Caki2 (cell line): Measurements from ENCODE around the gene PCBP3. TPM values are rescaled to one million over a fixed set of nuclear protein-coding genes. Genes with fewer than 3 reads are reported as not detected.

Source experiments
- DNase-seq: peaks from one replicate; pipeline ENCODE4 v3.0.0-alpha.2; 2015; ENCODE audit warnings: low read depth
- in situ Hi-C: cut with HindIII; loops from 2 replicates; pipeline ENCODE4 v1.10.0; 2016; ENCODE audit warnings: low sequenced_read_pairs, low pct_unique_long_range_greater_than_20kb, mixed read lengths
- total RNA-seq: library from RNA; depleted of rRNA; stranded (reverse); fragments of >200 nt; shearing (Covaris generic); gene quantifications from 2 replicates; pipeline ENCODE4 v1.2.3, GENCODE V29; 2014; ENCODE audit warnings: low replicate concordance

The PCBP3 gene
- total RNA-seq, 1 experiment from 2014 or later, result not detected

DNA sequence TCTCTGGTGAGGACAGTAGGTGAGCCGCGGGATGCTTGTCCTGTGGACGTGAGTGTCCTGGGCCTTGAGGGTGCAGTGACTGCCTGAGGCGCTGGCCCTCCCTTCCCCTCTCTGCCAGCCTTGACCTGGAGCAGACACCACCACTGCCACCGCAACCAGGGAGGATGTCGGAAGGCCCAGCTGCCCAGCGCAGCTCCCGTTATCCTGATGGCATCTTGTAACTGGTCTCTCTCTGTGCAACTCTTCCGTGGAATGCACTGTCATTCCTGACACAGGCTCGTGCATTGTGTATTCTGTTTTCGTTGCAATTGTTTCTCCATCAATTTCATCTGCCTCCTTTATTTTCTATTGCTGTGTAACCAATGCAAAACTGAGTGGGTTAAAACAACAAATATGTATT lies 118.2 kb downstream of the PCBP3 start:
- in situ Hi-C loops, result no loop called here
- DNase-seq, result no peak

DNA sequence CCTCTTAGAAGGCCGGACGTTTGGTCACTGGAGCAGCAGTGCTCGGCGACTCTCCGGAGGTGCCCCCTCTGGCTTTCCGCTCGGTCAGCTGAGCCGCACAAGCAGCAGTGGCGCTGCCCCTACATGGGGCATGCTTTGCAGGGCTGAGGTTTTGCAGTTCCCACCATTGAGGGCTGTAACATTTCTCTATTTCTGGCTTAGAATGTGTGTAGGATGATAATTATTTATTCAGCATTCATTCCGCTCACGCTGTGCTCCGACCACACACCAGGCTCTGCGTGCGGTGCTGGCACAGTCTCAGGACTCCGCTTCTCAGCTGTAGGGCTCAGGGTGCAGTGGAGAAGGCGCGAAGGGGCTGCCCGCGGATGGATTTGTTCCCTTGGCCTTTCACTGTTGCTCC lies 119.5 kb downstream of the PCBP3 start:
- in situ Hi-C loops, result no loop called here
- DNase-seq, result no peak

DNA sequence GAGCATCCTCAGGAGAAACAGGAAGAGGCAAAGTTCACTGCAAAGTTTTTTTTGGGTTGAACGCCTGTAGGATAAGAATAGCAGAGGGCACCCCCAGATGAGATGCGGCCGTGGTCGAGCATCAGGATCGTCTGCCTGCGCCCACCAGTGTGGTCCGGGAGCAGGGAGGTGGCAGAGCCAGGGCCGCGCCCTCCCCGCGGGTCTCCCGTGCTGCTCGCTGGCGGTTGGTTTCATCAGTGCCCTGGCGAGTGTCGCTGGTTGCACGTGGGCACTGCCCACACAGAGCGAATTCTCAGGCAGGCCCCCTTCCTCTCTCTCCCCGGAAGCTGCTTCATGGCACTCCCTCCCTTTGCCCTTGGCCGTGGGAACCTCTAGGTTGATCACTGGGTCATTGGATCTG lies 120.0 kb downstream of the PCBP3 start:
- in situ Hi-C loops, result no loop called here
- no peak for DNase-seq

DNA sequence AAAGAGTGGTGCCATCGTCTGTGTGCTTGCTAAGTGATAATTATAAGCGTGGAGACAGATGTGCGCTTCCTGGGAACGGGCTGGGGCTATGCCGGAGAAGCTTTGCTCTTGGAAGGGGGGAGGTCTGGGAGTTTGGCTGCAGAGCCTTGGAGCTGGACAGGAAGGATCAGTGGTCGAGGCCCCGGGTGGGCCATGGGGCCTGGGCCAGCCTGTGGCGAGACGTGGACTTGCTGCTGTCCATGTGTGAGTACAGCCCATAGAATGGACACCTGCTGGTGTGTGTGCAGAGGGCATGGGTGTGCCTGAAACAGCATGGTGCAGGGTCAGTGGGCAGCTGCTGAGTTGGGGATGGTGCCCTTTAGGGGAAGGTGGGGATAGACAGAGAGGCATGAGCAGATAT lies 121.3 kb downstream of the PCBP3 start:
- in situ Hi-C loops, result no loop called here
- DNase-seq, result no peak

DNA sequence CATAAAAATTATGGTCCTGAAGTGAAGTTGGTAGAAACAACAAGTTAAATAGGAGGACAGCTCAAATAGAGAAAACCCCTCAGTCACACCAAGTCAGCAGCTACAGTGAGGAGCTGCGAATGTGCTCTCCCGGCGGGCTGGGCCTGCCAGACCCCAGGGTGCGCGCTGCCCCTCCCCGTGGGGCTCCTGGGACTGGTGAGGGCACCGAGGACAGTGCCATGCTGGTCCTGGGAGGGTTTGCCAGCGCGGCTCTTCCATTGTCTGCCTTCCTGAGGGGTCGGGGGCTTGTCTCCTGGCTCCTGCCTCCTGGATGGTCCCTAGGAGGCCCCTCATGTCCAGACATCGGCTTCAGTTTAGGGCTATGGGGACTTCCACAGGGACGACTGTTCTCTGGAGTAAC lies 121.8 kb downstream of the PCBP3 start:
- no peak for DNase-seq
- in situ Hi-C loops, result no loop called here

DNA sequence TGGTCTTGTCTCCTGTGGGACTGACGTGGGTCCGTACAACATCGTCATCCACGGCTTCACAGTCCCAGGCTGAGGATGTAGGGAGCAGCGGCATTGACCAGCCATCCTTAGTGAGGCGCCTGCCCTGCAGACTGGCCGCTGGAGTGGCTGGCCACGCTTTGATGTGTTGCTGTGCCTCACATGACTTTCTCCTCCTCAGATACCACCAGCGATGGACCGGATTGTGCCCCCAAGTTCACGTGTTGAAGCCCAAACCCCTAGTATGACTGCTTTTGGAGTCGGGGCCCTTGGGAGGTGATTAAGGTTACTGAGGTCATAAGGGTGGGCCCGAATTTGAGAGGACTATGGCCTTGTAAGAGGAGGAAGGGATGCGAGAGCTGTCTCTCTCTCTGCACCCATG lies 122.5 kb downstream of the PCBP3 start:
- in situ Hi-C loops, result no loop called here
- DNase-seq, result no peak

DNA sequence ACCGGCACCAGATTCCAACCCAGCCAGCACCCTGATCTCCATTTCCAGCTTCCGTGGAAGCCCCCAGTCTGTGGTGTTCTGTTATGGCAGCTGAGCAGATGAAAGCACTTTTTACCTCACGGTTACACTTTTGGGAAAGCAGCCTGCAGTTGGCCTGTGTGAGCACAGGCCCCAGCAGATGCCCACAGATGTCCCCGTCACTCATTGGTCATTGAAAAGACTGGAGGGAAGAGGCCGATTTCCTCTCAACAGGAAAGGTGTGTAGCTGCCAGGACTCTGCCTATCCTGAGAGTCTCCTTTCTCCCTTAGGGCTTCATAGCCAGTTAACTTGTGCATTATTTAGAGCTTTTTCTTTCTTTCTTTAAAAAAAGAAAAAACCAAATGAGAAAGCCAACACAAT lies 123.0 kb downstream of the PCBP3 start:
- in situ Hi-C loops, result no loop called here
- no peak for DNase-seq

DNA sequence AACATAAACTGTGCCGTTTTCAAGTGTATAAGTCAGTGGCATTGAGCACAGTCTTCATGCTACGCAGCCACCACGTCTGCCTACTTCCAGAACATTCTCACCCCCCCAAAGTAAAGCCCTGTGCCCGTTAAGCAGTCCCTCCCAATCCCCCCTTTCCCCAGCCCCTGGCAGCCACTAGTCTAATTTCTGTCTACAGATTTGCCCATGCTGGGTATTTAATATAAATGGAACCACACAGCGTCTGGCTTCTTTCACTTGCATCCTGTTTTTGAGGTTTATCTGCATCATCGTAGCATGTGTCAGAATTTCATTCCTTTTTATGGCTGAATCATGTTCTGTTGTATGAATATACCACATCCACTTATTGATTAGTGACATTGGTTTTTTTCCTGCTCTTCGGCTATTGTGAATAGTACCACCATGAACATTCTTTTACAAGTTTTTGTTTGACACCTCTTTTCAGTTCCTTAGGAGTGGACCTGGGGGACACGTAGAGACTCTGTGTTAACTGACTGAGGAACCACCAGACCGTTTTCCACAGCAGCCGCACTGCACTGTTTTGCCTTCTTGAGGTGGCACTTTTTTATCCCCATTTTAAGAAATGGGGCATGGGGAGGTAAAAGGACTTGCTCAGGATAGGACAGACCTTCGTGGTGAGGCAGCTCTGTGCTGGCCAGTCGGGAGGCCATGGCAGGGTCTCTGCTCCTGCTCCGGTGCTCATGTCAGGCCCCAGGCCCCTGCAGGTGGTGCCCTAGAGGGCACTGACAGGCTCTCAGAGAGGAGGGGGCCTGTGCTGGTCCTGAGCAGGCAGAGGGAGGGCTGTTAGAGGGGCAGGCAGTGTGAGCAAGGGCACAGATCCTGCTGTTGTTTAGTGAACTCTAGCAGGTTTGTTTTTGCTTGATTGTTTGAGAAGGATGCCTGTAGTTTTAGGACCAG lies 123.8 kb downstream of the PCBP3 start:
- in situ Hi-C loops, result no loop called here
- no peak for DNase-seq

DNA sequence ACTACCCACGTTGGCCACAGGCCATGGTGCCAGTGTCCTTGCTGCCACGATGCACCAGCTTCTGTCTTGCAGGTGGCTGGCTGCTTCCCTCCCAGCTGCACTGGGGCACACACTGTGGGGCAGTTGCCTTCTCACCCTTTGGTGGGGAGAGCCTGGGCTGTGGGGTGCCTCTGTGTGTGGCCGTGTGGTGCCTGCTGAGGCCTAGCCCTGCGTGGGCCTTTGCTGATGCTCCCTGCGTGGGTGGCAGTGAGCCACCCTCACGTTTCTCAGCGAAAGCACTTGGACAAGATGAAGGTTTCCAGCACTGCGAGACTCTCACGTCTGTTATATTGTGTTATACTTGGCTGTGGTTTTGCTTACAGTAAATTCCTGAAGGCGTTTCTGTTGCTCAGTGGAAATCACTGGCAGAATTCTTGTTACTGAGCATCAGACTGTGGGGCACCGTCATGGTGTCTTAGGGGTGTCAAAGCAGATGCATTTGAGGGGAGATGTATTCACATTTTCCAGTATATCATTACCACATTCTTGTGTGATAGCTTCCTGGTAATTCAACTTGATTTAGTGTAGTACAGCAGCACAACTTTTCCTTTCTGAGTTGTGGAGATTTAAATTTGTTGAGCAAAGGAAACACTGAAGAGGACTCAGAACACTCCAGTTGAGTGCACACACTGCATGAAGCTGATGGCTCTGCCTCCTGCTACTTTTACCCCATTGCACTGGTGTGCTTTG lies 124.7 kb downstream of the PCBP3 start:
- in situ Hi-C loops, result no loop called here
- DNase-seq, result no peak

DNA sequence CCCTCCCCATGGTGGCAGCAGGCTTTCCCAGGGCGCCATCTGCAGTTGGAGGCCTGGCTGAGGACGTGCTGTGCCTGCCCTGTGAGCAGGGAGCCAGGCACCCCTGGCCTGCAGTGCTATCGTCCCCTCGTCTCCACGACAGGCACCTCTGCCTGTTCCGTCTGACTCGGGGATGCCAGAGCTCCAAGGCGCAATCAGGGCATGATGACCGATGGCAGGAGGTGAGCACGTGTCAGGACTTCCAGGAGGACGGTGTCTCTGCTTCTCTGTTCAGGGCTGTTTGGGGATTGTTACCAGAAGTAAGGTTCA lies 125.2 kb downstream of the PCBP3 start:
- in situ Hi-C loops, result no loop called here
- DNase-seq, result no peak

DNA sequence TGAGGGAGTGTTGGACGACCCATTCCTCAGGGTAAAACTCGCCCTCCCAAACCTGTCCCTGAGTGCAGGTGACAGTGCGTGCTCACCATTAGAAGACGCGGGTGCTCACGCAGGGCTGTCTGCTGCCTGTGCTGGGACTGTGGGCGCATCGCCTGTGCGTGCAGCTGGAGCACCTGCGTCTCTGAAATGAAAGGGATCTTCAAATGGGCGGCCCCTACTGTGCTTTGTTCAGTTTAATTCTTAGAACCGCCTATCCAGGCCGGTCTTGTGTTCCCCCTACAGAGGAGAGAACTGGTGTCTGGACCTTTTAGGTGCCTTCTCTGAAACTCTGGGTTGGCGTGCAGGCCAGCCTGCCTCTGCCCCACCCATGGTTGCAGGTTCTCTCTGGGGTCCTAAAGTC lies 125.8 kb downstream of the PCBP3 start:
- DNase-seq, result no peak
- in situ Hi-C loops, result no loop called here

DNA sequence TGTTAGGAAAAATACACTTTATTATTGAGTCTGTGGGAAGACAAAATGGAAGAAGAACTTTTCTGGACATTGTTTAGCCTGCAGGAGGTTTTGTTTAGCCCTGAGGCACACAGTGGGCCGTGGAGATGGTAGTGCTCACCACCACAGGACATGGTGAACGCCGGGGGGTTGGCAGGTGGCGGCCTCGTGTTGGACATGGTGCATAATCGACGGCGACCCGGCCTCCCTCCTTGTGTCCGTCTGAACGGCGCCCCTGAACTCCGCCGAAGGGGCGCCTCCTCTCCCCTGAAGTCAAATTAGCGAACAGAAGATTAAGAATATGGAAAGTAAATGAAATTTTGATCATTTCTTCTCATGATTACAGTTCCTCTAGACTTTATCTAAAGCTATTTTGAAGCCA lies 126.4 kb downstream of the PCBP3 start:
- in situ Hi-C loops, result no loop called here
- no peak for DNase-seq

DNA sequence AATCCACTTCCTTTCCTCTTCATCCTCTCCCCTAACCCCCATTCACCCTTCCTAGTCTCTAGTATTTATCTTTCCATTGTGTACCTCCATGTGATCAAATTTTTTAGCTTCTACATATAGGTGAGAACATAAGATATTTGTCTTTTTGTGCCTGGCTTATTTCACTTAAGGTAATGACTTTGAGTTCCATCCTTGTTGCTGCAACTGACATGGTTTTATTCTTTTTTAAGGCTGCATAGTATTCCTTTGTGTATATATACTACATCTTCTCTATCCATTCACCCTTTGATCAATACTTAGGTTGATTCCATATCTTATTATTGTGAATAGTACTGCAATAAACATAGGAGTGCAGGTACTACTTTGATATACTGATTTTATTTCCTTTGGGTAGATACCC lies 128.7 kb downstream of the PCBP3 start:
- in situ Hi-C loops, result no loop called here
- no peak for DNase-seq

DNA sequence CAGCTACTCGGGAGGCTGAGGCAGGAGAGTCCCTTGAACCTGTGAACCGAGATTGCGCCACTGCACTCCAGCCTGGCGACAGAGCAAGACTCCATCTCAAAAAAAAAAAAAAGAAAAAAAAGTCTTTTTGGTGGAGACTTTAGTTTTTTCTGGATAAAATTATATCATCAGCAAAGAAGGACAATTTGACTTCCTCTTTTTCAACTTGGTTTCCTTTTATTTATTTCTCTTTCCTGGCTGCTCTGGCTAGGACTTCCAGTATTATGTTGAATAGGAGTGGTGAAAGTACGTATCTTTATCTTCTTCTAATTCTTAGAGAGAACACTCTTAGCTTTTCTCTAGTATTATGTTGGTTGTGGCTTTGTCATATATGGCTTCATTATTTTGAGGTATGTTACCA lies 130.8 kb downstream of the PCBP3 start:
- in situ Hi-C loops, result no loop called here
- DNase-seq, result no peak

DNA sequence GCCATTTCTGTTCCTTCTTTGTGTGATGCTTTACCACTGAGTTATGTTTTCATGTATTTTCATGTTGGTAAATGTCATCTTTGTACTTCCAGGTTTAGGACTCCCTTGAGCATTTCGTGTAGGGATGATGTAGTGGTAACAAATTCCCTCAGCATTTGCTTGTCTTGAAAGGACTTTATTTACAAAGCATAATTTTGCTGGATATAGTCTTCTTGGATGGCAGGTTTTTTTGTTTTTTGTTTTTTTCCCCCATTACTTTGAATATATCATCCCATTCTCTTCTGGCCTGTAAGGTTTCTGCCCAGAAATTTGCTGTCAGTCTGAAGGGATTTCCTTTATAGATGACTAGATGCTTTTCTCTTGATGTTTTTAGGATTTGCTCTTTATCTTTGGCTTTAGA lies 133.4 kb downstream of the PCBP3 start:
- in situ Hi-C loops, result no loop called here
- DNase-seq, result no peak

DNA sequence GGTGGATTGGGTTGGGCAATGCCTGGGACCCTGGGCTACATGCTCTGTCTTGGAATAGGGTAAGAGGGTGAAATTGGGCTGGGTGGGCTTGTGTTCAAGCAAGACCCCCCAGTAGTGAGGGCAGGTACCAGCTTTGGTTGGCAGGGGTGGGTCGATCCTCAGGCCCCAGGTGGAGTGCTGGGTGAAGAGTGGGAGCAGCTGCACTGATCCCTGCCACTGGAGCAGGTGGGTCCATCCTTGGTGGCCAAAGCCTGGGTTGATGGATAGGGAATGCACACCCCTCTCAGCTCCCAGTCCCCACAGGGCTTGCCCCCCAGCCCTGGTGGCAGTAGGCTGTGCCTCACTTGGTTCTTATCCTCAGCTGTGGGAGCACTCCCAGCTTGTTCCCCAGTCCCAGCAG lies 135.2 kb downstream of the PCBP3 start:
- DNase-seq, result no peak
- in situ Hi-C loops, result no loop called here

DNA sequence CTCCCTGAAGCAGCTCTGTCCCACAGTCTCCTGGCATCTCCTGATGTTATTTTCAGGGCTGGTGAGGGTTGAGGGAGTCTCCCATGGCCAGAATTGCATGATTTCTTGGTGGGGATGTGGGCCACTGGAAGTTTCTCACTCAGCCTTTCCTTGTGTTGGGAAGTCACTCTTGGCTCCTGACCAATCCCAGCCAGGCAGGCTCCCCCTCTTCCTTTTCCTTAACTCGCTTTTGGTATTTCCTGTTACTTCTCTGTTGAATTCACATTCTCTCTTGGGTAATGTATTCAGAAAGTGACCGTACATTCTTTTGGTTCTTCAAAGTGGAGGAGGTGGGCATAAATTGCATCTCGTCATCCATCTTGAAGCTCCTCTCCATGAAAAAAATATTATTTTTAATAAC lies 135.7 kb downstream of the PCBP3 start:
- DNase-seq, result no peak
- in situ Hi-C loops, result no loop called here

DNA sequence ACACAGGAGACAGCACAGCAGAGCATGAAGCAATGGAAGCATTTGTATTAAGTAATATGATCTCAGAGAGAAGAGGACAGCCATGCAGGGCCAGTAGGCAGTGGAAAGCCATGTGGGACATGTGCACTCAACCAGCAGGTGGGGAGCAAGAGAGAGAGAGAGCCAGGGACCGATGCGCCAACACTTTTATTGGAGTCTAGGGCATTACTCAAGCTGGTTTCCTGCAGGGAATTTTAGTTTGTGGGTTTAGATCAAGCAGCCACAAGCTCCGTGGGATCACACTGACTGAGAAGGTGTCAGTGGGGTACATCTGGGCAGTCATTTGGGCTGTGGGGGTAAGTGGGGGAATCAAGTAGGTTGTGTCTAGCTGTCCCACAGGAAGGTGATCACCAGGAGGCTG lies 137.1 kb downstream of the PCBP3 start:
- in situ Hi-C loops, result no loop called here
- DNase-seq, result no peak

DNA sequence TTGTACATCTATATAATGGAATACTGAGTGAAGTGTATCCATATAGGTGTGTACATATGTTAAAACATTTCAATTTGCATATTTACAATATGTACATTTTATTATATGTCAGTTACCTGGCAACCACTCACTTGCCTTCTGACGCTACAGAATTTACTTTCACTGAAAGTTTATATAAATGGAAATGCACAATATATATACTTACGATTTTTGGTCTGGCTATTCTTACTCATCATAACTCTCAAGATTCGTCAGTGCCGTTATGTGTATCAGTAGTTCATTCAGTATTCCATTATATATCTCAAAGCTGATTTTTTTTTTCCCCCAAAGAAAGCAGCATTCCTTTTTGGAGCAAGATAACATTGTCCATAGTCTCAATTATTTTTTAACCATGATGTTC lies 138.2 kb downstream of the PCBP3 start:
- DNase-seq, result no peak
- in situ Hi-C loops, result no loop called here

DNA sequence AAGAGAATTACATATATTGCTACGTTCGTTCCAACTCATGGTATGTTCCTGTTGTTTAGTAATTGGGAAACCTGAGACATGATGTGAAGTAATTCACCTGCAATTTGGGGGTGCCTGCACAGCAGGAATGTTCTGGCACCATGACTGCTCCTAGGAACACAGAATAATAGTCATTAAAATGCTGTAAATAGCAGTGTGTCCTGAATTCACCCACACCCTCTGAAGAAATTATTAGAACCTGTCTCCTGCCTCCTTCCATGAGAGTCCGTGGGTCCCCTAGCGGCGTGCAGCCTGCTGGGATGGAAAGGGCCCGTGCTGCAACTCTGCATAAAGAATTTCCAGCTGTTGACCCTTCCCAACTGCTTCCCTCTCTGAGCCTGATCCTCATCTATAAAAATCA lies 143.1 kb downstream of the PCBP3 start:
- in situ Hi-C loops, result no loop called here
- no peak for DNase-seq
